HCT116 (cell line): ENCODE measurements around the gene DIP2C. TPM values are rescaled to one million over a fixed set of nuclear protein-coding genes. Genes with fewer than 3 reads are reported as not detected.

Experiments used
- ATAC-seq: fragments of 200-7000 bp; cut with Tn5 transposase; 2 replicates; pipeline ENCODE4 v1.9.1; 2020; ENCODE audit warnings: mild to moderate bottlenecking, moderate library complexity
- BruUV-seq: library from RNA; stranded (reverse); fragments of 400-500 nt; replicated peaks from 2 replicates; lab custom pipeline; 2021; lab: Mats Ljungman, UMichigan
- CTCF ChIA-PET: fragments of 300-600 bp; sonication (Branson Sonifier 250); formaldehyde crosslinking; loops from one replicate; lab custom pipeline; 2021; ENCODE audit warnings: antibody characterized with exemption; lab: Charles Lee
- POLR2A ChIA-PET: fragments of 300-600, 350-600 bp; sonication (Branson Sonifier 250); formaldehyde crosslinking; loops from one replicate; lab custom pipeline; 2021; ENCODE audit warnings: antibody characterized with exemption; lab: Charles Lee
- RAD21 ChIA-PET, 2 experiments: fragments of 300-600 bp; sonication (Branson Sonifier 250); formaldehyde crosslinking; loops; one replicate each; lab custom pipeline; 2023; ENCODE audit warnings: low total read pairs in 2 of 2; ENCODE audit not compliant: uncharacterized antibody in 2 of 2, unreplicated experiment in 2 of 2, low non-redundant PET in 1 of 2; lab: Charles Lee
- DNase-seq: peaks from one replicate; pipeline ENCODE4 v3.0.0-alpha.2; 2010; ENCODE audit warnings: low read depth, low spot score
- H2AFZ ChIP-seq: fragments of 200-600 bp; shearing (Covaris generic), sonication (generic); 2 replicates; pipeline ENCODE4 v1.6.1; 2017; ENCODE audit warnings: low read depth, mixed run types, mixed read lengths, antibody characterized with exemption, low read length; ENCODE audit not compliant: poor library complexity, severe bottlenecking
- H3K27ac ChIP-seq: 2 replicates; pipeline ENCODE4 v1.5.1; 2012; ENCODE audit warnings: low read depth, low read length
- H3K27me3 ChIP-seq: fragments of 200-600 bp; sonication (generic); 2 replicates; pipeline ENCODE4 v1.6.1; 2016; ENCODE audit warnings: mixed run types, low read length, mixed read lengths; ENCODE audit not compliant: insufficient read depth
- H3K36me3 ChIP-seq, 2 experiments: fragments of 200-500 bp in 1 of 2; fragments of 200-600 bp in 1 of 2; sonication (Bioruptor generic) in 1 of 2; sonication (generic) in 1 of 2; 2 replicates each; pipeline versions ENCODE4 v1.5.1 to v1.6.1; 2014 to 2016; ENCODE audit warnings: low read length in 2 of 2, inconsistent platforms in 1 of 2, mixed read lengths in 1 of 2, mixed run types in 1 of 2; ENCODE audit not compliant: insufficient read depth in 2 of 2, control insufficient read depth in 1 of 2
- H3K4me1 ChIP-seq, 2 experiments: fragments of 200-600 bp in 1 of 2; sonication (generic) in 1 of 2; 2 replicates each; pipeline versions ENCODE4 v1.5.1 to v1.6.1; 2012 to 2017; ENCODE audit warnings: low read length in 2 of 2, inconsistent platforms in 1 of 2, mild to moderate bottlenecking in 1 of 2, mixed read lengths in 1 of 2, mixed run types in 1 of 2, moderate library complexity in 1 of 2; ENCODE audit not compliant: insufficient read depth in 2 of 2, control insufficient read depth in 1 of 2
- H3K4me2 ChIP-seq: fragments of 200-600 bp; sonication (generic); 2 replicates; pipeline ENCODE4 v1.6.1; 2017; ENCODE audit warnings: mixed run types, low read length, mixed read lengths
- H3K4me3 ChIP-seq, 2 experiments: fragments of 200-600 bp in 1 of 2; sonication (generic) in 1 of 2; replicated peaks in 1 of 2; 2 replicates each; pipeline ENCODE4 v1.5.1; 2011 to 2016; ENCODE audit warnings: low read length in 2 of 2, control low read depth in 1 of 2, low read depth in 1 of 2, mild to moderate bottlenecking in 1 of 2, mixed read lengths in 1 of 2, mixed run types in 1 of 2
- H3K79me2 ChIP-seq: fragments of 200-600 bp; sonication (generic); 2 replicates; pipeline ENCODE4 v1.6.1; 2017; ENCODE audit warnings: mild to moderate bottlenecking, mixed run types, low read length, moderate library complexity, mixed read lengths; ENCODE audit not compliant: insufficient read depth
- H3K9ac ChIP-seq: fragments of 200-600 bp; sonication (generic); 2 replicates; pipeline ENCODE4 v1.6.1; 2016; ENCODE audit warnings: low read length, mixed read lengths
- H3K9me2 ChIP-seq: fragments of 200-600 bp; sonication (generic), shearing (Covaris generic); 2 replicates; pipeline ENCODE4 v1.6.1; 2017; ENCODE audit warnings: mixed run types, mild to moderate bottlenecking, moderate library complexity; ENCODE audit not compliant: insufficient read depth
- H3K9me3 ChIP-seq, 2 experiments: fragments of 200-500 bp in 1 of 2; fragments of 200-600 bp in 1 of 2; sonication (Bioruptor generic) in 1 of 2; sonication (generic) in 1 of 2; 2 replicates each; pipeline ENCODE4 v1.6.1; 2014 to 2017; ENCODE audit warnings: low read length in 2 of 2, mixed read lengths in 2 of 2, inconsistent platforms in 1 of 2, low read depth in 1 of 2, mild to moderate bottlenecking in 1 of 2, mixed run types in 1 of 2, moderate library complexity in 1 of 2; ENCODE audit not compliant: control insufficient read depth in 1 of 2, insufficient read depth in 1 of 2
- H4K20me1 ChIP-seq: fragments of 200-600 bp; sonication (generic), shearing (Covaris generic); 2 replicates; pipeline ENCODE4 v1.6.1; 2017; ENCODE audit warnings: mixed run types, mild to moderate bottlenecking, moderate library complexity; ENCODE audit not compliant: insufficient read depth
- CEBPB ChIP-seq: IDR thresholded peaks from 2 replicates; pipeline ENCODE4 v1.6.1; 2012; ENCODE audit warnings: low read depth
- ELF1 ChIP-seq: IDR thresholded peaks from 2 replicates; pipeline ENCODE4 v1.6.1; 2012; ENCODE audit warnings: low read depth, borderline replicate concordance
- EZH2phosphoT487 ChIP-seq: fragments of 200-600 bp; IDR thresholded peaks from 2 replicates; pipeline ENCODE4 v1.6.1; 2018; ENCODE audit warnings: antibody characterized with exemption, borderline replicate concordance
- POLR2A ChIP-seq: IDR thresholded peaks from 2 replicates; pipeline ENCODE4 v1.7.0; 2011; ENCODE audit warnings: borderline replicate concordance; ENCODE audit not compliant: insufficient read depth, insufficient read length; ENCODE audit errors: extremely low read depth
- RAD21 ChIP-seq: IDR thresholded peaks from 2 replicates; pipeline ENCODE4 v1.6.1; 2012; ENCODE audit warnings: low read depth, mild to moderate bottlenecking
- REST ChIP-seq: IDR thresholded peaks from 2 replicates; pipeline ENCODE4 v1.6.1; 2012; ENCODE audit warnings: low read depth
- SIN3A ChIP-seq: IDR thresholded peaks from 2 replicates; pipeline ENCODE4 v1.6.1; 2012; ENCODE audit warnings: low read depth
- SP1 ChIP-seq: IDR thresholded peaks from 2 replicates; pipeline ENCODE4 v1.6.1; 2012; ENCODE audit warnings: low read depth
- ZFX ChIP-seq: fragments of 450-650 bp; IDR thresholded peaks from 2 replicates; pipeline ENCODE4 v1.6.1; 2017
- ZNF274 ChIP-seq: fragments of 200-500 bp; sonication (Bioruptor generic); IDR thresholded peaks from 2 replicates; pipeline ENCODE4 v1.6.1; 2014; ENCODE audit warnings: mild to moderate bottlenecking, low read depth, low read length, inconsistent platforms
- intact Hi-C: fragments of 100-400 bp; cut with micrococcal nuclease; formaldehyde crosslinking; loops from 2 replicates; pipeline ENCODE4 v1.10.0; 2022
- total RNA-seq: library from RNA; stranded (reverse); gene quantifications from one replicate; pipeline ENCODE4 v1.2.1, GENCODE V29; 2021; ENCODE audit not compliant: unreplicated experiment
- TF ChIP-seq, protein P1 (sequence below): IDR thresholded peaks from 2 replicates; pipeline ENCODE4 v1.6.1; 2012

DIP2C gene
- total RNA-seq, 1 experiment from 2014 or later: 15.4 TPM

DNA sequence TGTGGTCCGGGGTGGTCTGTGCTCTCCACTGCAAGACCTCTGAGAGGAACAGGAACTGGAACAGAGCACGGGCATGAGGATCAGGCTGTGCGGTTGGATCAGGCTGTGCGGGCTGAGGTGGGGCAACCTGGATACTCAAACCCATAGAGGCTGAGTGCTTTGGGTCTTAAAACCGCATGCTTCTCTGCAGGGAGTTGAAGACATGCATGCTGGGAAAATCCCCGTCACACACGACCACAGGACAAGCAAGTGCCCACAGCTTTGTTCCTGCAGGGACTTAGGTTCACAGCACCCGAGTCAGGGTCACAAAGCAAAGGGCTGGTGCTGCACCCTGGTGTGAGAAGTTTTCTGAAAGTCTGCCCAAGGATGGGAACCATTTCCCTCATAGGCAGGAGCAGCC, 333.0 kb downstream of the DIP2C start:
- intact Hi-C loops: no loop called here
- H3K4me2 ChIP-seq: no peak overlapping the region
- no peaks in the 10 kb centered on the region for H3K4me1 ChIP-seq
- no peaks in the 10 kb centered on the region for H3K27me3 ChIP-seq
- no peaks in the 10 kb centered on the region for H4K20me1 ChIP-seq
- no TSS peak for BruUV-seq
- H3K36me3 ChIP-seq: peaks cover 0 to 8% of the 10 kb centered on the region in 2 experiments; a peak in 1 of 4 replicates
- no peaks in the 10 kb centered on the region for H3K9me2 ChIP-seq
- ChIA-PET CTCF (no interaction called here), POLR2A (no interaction called here), RAD21 (no interaction called here)
- ATAC-seq (no peak), DNase-seq (no peak)
- no peaks in the 10 kb centered on the region for H3K79me2 ChIP-seq
- H3K4me3 ChIP-seq: no peak overlapping the region
- TF ChIP-seq EZH2phosphoT487 (no peak), RAD21 (no peak), REST (no peak), ZNF274 (no peak), CEBPB (no peak), SP1 (no peak), ZFX (no peak), POLR2A (no peak), ELF1 (no peak), SIN3A (no peak)
- TF ChIP-seq, protein P1, sequence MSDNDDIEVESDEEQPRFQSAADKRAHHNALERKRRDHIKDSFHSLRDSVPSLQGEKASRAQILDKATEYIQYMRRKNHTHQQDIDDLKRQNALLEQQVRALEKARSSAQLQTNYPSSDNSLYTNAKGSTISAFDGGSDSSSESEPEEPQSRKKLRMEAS: no peak
- no peak overlapping the region for H3K27ac ChIP-seq
- H3K9me3 ChIP-seq: no peaks in the 10 kb centered on the region
- no peak overlapping the region for H3K9ac ChIP-seq
- no peak overlapping the region for H2AFZ ChIP-seq
